ENCODE results near the gene ZBTB7B. TPM values are rescaled to one million over a fixed set of nuclear protein-coding genes. Genes with fewer than 3 reads are reported as not detected.

ZBTB7B gene
- total and polyA plus RNA-seq, 9 of the 15 experiments (the other 6 are each of a cell fraction or from before 2014, with no cell fraction given), result 0.04 to 46.5 (median 15.2) TPM

GRCh38 chr1:155044812-155045657 lies 42.4 kb downstream of the ZBTB7B start (continued):
- TF ChIP-seq ARID4B (CRISPR knock-in tag; IDR thresholded peaks at IDR 0.05) (peak; percentile 48; the same call in 1 of the 2 replicates), THRAP3 (IDR thresholded peaks at IDR 0.05; ENCODE audit: borderline replicate concordance) (no peak), THAP12 (CRISPR knock-in tag; IDR thresholded peaks at IDR 0.05) (no peak), ID3 (CRISPR knock-in tag; IDR thresholded peaks at IDR 0.05) (no peak), ID3 (tag; IDR thresholded peaks at IDR 0.05) (no peak), RAD21 (CRISPR knock-in tag; conservative IDR thresholded peaks at IDR 0.05 in 1 of 2, IDR thresholded peaks at IDR 0.05 in 1 of 2) (peak; percentile 74 to 84)
- TF ChIP-seq, protein P1, sequence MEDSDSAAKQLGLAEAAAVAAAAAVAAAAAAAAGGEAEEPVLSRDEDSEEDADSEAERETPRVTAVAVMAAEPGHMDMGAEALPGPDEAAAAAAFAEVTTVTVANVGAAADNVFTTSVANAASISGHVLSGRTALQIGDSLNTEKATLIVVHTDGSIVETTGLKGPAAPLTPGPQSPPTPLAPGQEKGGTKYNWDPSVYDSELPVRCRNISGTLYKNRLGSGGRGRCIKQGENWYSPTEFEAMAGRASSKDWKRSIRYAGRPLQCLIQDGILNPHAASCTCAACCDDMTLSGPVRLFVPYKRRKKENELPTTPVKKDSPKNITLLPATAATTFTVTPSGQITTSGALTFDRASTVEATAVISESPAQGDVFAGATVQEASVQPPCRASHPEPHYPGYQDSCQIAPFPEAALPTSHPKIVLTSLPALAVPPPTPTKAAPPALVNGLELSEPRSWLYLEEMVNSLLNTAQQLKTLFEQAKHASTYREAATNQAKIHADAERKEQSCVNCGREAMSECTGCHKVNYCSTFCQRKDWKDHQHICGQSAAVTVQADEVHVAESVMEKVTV (CRISPR knock-in tag; IDR thresholded peaks at IDR 0.05), result peak; percentile 71
- TF ChIP-seq, protein P2, sequence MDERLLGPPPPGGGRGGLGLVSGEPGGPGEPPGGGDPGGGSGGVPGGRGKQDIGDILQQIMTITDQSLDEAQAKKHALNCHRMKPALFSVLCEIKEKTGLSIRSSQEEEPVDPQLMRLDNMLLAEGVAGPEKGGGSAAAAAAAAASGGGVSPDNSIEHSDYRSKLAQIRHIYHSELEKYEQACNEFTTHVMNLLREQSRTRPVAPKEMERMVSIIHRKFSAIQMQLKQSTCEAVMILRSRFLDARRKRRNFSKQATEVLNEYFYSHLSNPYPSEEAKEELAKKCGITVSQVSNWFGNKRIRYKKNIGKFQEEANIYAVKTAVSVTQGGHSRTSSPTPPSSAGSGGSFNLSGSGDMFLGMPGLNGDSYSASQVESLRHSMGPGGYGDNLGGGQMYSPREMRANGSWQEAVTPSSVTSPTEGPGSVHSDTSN (CRISPR knock-in tag; IDR thresholded peaks at IDR 0.05; ENCODE audit: low read depth), result no peak
- TF ChIP-seq, protein P2 (tag; conservative IDR thresholded peaks at IDR 0.05; ENCODE audit: low read depth), result no peak

All from K562 (cell line).